HG02970 (cell line): ENCODE data around the gene BPIFA3.

Source experiments
- ATAC-seq: cut with Tn5 transposase; IDR thresholded peaks from one replicate; pipeline ENCODE4 v1.9.1; 2021; ENCODE audit warnings: mild to moderate bottlenecking, moderate library complexity, moderate number of reproducible peaks; ENCODE audit not compliant: unreplicated experiment, low FRiP score

Gene BPIFA3

GRCh38 chr20:33259371-33259770, 42.2 kb downstream of the BPIFA3 start:
- no peak for ATAC-seq

- ATAC-seq = no peak
These were observed 44.3 kb downstream of the BPIFA3 start for GRCh38 chr20:33261465-33261864.

DNA sequence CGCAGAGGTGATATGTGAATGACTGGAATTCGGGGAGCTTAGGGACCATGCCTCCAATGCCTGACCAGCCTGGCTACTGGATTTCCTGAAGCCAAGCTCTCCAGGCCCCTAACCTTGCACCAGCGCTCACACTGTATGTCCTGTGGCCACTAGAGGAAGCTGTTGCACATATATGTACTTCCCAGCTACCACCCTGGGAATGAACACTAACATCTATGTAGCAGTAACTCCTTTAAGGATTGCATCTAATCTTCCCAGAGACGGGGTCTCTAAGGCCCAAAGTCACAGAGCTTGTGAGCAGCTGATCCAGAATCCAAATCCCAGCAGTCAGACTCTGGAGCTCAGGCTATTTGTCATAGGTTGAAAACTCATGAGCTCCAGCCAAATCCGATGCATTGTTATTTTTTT, 45.5 kb downstream of the BPIFA3 start:
- no peak for ATAC-seq

GRCh38 chr20:33263784-33264183, 46.6 kb downstream of the BPIFA3 start:
- ATAC-seq = no peak

- no peak for ATAC-seq
These were observed 50.5 kb downstream of the BPIFA3 start for GRCh38 chr20:33267701-33268100.

DNA sequence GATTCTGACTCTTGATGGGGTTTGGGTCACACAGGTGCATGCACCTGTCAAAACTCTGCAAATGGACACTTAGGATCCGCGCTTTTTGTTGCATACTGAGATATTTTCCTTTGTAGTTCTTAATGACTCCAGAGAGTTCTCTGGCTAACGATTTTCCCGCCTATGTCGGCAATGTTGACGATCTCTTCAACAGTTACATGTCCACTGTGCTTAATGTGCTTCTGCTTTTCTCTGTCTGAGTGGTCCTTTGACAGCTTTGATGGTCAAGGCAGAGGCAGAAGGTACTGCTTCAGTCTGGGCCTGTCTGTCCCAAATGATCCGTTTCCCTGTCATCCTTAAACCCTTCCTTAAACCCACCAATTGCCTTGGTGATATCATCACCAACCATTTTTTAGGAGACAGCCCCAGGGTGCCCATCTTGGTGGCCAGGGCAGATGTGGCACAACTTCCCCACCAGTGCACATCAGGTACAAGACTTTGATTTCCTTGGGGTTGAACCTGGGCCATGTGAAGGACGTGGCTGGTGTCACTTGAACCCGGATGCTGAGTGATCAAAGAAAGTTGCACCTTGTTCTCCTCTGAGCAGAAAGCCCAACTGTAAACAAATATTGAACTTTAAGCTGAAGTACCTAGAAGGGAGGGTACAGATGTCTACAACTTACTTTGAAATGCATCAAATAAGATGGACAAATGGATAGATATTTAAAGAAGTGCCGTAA, 55.2 kb downstream of the BPIFA3 start:
- ATAC-seq = no peak

DNA sequence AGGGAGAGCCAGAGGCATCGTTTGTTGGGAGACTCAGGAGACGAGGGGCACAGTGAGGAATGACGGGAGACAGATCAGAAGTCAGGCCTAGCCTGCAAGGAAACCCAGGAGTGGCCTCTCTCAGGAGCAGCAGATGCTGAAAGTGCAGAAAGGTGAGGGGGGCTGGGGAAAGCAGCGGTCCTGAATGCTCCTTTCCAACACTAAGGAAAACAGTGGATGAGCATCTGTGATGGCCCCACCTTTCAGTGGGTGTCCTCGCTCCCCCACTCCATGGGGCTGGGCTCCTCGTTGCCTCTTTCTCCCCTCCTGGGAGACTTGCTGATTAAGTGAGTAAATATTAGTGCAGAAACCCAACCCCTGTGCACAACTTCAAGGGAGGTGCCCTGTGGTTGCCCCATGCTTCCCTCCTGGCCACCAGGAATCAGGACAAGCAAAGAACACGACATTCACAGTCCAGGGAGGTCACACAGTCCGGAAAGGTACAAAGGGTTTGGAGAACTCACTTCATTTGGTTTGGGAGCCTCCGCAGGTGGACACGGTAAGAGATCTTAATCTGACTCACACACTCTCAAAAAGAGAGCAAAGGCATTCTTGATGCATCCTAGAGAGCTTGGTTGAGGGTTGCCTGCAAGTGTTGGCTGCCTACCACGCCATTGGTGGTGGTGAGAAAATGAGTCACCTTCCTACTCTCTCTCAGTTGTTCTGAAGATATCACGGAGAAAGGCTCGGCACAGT, 56.1 kb downstream of the BPIFA3 start:
- no peak for ATAC-seq

GRCh38 chr20:33275215-33275614, 58.1 kb downstream of the BPIFA3 start:
- no peak for ATAC-seq

DNA sequence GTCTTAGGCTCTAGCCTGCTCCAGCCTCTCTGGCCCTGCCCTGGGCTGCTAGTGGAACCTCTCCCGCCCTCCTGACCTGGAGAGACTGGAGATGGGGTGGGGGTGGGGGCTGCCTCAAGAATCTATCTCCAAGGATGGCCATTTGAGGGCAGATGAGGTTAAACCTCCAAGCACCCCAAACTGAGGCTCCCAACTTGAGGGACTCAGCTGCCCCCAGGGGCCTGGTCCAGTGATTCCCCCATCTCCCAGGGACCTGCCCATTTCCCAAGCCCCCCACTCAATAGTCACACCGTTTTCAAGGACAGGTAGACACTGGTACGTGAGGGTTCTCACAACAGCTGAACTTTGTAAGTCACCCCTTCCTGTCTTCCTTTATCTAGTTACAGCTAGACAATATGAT, 58.7 kb downstream of the BPIFA3 start:
- no peak for ATAC-seq

DNA sequence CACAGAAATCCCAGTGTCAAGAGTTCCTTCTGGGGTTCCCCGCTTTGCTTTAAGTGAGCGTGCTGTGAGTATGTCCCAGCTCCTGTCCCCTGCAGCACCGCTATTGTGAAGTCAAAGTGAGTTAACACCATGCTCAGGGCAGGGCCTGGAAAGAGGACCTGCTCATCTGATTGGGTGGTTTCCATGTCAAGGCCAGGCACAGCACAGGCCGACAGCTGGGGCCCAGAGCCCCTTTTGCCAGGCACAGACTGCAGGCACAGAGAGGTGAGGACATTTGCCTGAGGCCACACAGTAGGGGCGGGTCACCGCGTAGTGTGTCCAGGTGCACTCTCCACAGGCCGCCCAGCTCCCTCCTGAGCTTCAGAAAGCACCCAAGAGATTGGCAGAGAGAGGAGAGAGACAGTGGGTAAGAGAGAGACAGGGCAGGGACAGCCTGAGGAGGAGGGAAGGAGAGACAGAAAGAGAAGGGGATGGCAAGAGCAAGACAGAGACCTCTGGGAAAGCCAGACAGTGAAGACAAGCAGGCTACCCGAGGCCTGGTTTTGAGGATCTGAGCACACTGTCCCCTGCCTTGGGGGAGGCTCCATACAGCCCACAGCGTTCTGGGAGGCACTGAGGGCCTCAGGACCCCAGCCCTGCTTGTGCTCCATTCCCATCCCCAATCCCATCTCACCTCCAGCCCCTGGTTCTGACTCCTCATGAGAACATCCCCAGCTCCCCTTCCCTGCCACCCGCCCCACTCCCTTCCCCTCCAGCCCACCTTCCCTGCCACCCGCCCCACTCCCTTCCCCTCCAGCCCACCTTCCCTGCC, 59.4 kb downstream of the BPIFA3 start:
- ATAC-seq = no peak
